Measurements from ENCODE around the gene SOX6. TPM values are rescaled to one million over a fixed set of nuclear protein-coding genes. Genes with fewer than 3 reads are reported as not detected.

The SOX6 gene
- total RNA-seq, 1 experiment from 2014 or later = 0.21 TPM

DNA sequence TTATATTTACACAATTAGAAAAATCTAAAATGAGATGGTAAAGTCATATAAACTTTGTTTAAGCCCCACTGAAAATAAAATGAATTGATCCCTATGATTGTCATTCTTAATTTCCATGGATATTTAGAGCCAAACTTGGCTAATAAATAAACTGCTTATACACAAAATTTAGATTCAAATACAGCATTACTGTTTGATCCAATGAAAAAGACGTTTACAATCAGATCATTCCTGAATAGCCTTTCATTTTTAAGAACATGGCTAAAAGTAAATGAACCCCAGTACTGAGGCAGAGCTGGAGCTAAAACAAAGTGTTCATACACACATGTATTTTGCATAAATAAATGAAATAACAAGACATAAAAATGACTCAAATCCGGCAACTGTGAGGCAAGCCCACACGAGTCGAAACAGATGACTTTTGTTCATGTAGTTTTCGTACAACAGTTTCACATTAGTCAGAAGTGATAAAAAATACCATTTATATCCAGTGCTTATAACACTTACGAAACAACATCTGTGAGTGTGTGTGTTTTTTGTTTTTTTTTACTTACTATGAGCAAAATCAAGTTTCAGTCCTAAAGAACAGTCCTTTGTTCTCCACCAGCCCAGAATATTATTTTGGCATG is 386.5 kb downstream of the SOX6 start:
- ATAC-seq (no peak), DNase-seq (ENCODE audit: low read depth, low spot score) (no peak)
- ChIA-PET POLR2A (no interaction called here), CTCF (no interaction called here)
- Histone ChIP-seq H3K36me3 (ENCODE audit: control insufficient read depth, insufficient read depth, low read length) (no peaks in the 10 kb centered on the region), H3K4me3 (ENCODE audit: low read depth in 2 of 2, low read length in 2 of 2) (no peak overlapping the region), H3K27me3 (ENCODE audit: control insufficient read depth, insufficient read depth, low read length) (no peaks in the 10 kb centered on the region), H3K27ac (ENCODE audit: low read length) (peak overlapping the region; percentile 32; the same call in 1 of the 2 replicates), H3K9me3 (ENCODE audit: control insufficient read depth, insufficient read depth, low read depth, low read length) (no peaks in the 10 kb centered on the region), H3K4me1 (ENCODE audit: control insufficient read depth, insufficient read depth, low read length) (peaks cover 4% of the 10 kb centered on the region)
- no TSS peak for BruUV-seq (replicated peaks)
- in situ Hi-C loops (cut with HindIII; ENCODE audit: low pct_unique_long_range_greater_than_20kb, low sequenced_read_pairs) = no loop called here
- TF ChIP-seq, protein P1, sequence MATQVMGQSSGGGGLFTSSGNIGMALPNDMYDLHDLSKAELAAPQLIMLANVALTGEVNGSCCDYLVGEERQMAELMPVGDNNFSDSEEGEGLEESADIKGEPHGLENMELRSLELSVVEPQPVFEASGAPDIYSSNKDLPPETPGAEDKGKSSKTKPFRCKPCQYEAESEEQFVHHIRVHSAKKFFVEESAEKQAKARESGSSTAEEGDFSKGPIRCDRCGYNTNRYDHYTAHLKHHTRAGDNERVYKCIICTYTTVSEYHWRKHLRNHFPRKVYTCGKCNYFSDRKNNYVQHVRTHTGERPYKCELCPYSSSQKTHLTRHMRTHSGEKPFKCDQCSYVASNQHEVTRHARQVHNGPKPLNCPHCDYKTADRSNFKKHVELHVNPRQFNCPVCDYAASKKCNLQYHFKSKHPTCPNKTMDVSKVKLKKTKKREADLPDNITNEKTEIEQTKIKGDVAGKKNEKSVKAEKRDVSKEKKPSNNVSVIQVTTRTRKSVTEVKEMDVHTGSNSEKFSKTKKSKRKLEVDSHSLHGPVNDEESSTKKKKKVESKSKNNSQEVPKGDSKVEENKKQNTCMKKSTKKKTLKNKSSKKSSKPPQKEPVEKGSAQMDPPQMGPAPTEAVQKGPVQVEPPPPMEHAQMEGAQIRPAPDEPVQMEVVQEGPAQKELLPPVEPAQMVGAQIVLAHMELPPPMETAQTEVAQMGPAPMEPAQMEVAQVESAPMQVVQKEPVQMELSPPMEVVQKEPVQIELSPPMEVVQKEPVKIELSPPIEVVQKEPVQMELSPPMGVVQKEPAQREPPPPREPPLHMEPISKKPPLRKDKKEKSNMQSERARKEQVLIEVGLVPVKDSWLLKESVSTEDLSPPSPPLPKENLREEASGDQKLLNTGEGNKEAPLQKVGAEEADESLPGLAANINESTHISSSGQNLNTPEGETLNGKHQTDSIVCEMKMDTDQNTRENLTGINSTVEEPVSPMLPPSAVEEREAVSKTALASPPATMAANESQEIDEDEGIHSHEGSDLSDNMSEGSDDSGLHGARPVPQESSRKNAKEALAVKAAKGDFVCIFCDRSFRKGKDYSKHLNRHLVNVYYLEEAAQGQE (IDR thresholded peaks at IDR 0.05; ENCODE audit: insufficient read depth in 1 of 2, low read depth in 2 of 2, low read length in 1 of 2) = no peak
- TF ChIP-seq TCF7L2 (IDR thresholded peaks at IDR 0.05; ENCODE audit: low read depth, low read length) (no peak), POLR2AphosphoS5 (IDR thresholded peaks at IDR 0.05; ENCODE audit: low read depth, low read length) (no peak), SIN3A (IDR thresholded peaks at IDR 0.05; ENCODE audit: borderline replicate concordance, insufficient read depth, low read depth, low read length) (no peak)
- TF ChIP-seq, protein P2, sequence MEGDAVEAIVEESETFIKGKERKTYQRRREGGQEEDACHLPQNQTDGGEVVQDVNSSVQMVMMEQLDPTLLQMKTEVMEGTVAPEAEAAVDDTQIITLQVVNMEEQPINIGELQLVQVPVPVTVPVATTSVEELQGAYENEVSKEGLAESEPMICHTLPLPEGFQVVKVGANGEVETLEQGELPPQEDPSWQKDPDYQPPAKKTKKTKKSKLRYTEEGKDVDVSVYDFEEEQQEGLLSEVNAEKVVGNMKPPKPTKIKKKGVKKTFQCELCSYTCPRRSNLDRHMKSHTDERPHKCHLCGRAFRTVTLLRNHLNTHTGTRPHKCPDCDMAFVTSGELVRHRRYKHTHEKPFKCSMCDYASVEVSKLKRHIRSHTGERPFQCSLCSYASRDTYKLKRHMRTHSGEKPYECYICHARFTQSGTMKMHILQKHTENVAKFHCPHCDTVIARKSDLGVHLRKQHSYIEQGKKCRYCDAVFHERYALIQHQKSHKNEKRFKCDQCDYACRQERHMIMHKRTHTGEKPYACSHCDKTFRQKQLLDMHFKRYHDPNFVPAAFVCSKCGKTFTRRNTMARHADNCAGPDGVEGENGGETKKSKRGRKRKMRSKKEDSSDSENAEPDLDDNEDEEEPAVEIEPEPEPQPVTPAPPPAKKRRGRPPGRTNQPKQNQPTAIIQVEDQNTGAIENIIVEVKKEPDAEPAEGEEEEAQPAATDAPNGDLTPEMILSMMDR (IDR thresholded peaks at IDR 0.05) = no peak
- intact Hi-C loops (cut with micrococcal nuclease; ENCODE audit: unreplicated experiment) = no loop called here

DNA sequence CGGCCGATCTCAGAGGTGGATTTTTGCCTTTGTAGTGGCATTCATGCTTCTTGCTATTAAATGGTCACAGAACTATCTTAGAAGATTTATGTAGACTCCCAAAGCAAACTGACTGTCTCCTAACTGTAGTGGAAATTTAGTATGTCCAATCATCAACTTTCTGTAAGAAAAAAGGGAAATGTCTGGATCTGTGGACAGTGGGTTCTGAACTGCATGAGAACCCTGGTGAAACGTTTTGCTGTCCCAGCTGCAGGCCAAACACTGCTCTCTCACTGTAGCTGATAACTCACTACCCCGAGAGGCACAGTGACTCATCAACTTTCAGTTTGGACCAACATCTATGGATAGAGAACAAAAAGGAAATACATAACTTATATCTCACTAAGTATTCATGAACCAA is 387.1 kb downstream of the SOX6 start:
- TF ChIP-seq, protein P1 (IDR thresholded peaks at IDR 0.05; ENCODE audit: insufficient read depth in 1 of 2, low read depth in 2 of 2, low read length in 1 of 2) = no peak
- TF ChIP-seq, protein P2 (IDR thresholded peaks at IDR 0.05) = no peak
- BruUV-seq (replicated peaks) = no TSS peak
- Histone ChIP-seq H3K36me3 (ENCODE audit: control insufficient read depth, insufficient read depth, low read length) (no peaks in the 10 kb centered on the region), H3K27me3 (ENCODE audit: control insufficient read depth, insufficient read depth, low read length) (no peaks in the 10 kb centered on the region), H3K4me1 (ENCODE audit: control insufficient read depth, insufficient read depth, low read length) (peaks cover 4% of the 10 kb centered on the region), H3K9me3 (ENCODE audit: control insufficient read depth, insufficient read depth, low read depth, low read length) (no peaks in the 10 kb centered on the region), H3K4me3 (ENCODE audit: low read depth in 2 of 2, low read length in 2 of 2) (peak overlapping the region in 1 of 2 experiments; percentile 35; a peak in 2 of 4 replicates), H3K27ac (ENCODE audit: low read length) (peak overlapping the region; percentile 32)
- in situ Hi-C loops (cut with HindIII; ENCODE audit: low pct_unique_long_range_greater_than_20kb, low sequenced_read_pairs) = no loop called here
- ATAC-seq (peak; percentile 81), DNase-seq (ENCODE audit: low read depth, low spot score) (peak; percentile 25)
- intact Hi-C loops (cut with micrococcal nuclease; ENCODE audit: unreplicated experiment) = no loop called here
- POLR2A ChIA-PET = no interaction called here
- CTCF ChIA-PET = no interaction called here
